ENCODE measurements around the gene SOX5. TPM values are rescaled to one million over a fixed set of nuclear protein-coding genes. Genes with fewer than 3 reads are reported as not detected.

SOX5 gene
- total RNA-seq, 1 donor from 2014 or later, result 11.1 TPM

GRCh38 chr12:23708185-23708837 lies 241.2 kb downstream of the SOX5 start:
- Mint-ChIP-seq H3K27me3 (ENCODE audit: low read depth) (no peaks in the 10 kb centered on the region), H3K4me3 (ENCODE audit: unreplicated experiment) (no peak overlapping the region), H3K9me3 (ENCODE audit: low read depth) (no peaks in the 10 kb centered on the region), H3K4me1 (ENCODE audit: low read depth) (no peaks in the 10 kb centered on the region), H3K36me3 (ENCODE audit: low read depth) (peaks cover 1% of the 10 kb centered on the region), H3K27ac (ENCODE audit: unreplicated experiment) (no peak overlapping the region)
- TF ChIP-seq, protein P1, sequence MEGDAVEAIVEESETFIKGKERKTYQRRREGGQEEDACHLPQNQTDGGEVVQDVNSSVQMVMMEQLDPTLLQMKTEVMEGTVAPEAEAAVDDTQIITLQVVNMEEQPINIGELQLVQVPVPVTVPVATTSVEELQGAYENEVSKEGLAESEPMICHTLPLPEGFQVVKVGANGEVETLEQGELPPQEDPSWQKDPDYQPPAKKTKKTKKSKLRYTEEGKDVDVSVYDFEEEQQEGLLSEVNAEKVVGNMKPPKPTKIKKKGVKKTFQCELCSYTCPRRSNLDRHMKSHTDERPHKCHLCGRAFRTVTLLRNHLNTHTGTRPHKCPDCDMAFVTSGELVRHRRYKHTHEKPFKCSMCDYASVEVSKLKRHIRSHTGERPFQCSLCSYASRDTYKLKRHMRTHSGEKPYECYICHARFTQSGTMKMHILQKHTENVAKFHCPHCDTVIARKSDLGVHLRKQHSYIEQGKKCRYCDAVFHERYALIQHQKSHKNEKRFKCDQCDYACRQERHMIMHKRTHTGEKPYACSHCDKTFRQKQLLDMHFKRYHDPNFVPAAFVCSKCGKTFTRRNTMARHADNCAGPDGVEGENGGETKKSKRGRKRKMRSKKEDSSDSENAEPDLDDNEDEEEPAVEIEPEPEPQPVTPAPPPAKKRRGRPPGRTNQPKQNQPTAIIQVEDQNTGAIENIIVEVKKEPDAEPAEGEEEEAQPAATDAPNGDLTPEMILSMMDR (IDR thresholded peaks at IDR 0.05), result no peak
- DNase-seq (ENCODE audit: low spot score), result no peak

DNA sequence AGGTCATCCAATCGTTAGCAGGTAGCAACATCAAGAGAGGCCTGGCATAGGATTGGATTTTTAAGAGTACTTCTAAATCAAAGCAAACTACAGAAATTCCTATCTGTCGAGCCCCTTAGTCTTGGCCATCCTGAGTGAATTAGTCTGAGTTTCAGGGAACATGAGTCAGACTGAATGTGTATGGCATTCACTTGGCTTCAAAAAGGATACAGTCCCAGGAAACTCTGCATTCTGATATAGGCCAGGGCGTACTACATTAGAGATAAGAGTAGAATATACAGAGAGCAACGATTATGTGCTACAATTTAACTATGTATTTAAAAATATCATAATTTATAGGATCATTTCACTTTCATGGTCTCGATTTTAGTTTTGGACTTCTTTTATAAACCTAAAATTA lies 242.2 kb downstream of the SOX5 start:
- TF ChIP-seq, protein P1 (IDR thresholded peaks at IDR 0.05), result no peak
- Mint-ChIP-seq H3K4me1 (ENCODE audit: low read depth) (no peaks in the 10 kb centered on the region), H3K9me3 (ENCODE audit: low read depth) (no peaks in the 10 kb centered on the region), H3K27ac (ENCODE audit: unreplicated experiment) (no peak overlapping the region), H3K36me3 (ENCODE audit: low read depth) (peaks cover 1% of the 10 kb centered on the region), H3K27me3 (ENCODE audit: low read depth) (no peaks in the 10 kb centered on the region), H3K4me3 (ENCODE audit: unreplicated experiment) (no peak overlapping the region)
- no peak for DNase-seq (ENCODE audit: low spot score)

- Mint-ChIP-seq H3K36me3 (ENCODE audit: low read depth) (peaks cover 1% of the 10 kb centered on the region), H3K27ac (ENCODE audit: unreplicated experiment) (no peak overlapping the region), H3K27me3 (ENCODE audit: low read depth) (no peaks in the 10 kb centered on the region), H3K9me3 (ENCODE audit: low read depth) (no peaks in the 10 kb centered on the region), H3K4me1 (ENCODE audit: low read depth) (no peaks in the 10 kb centered on the region), H3K4me3 (ENCODE audit: unreplicated experiment) (no peak overlapping the region)
- no peak for DNase-seq (ENCODE audit: low spot score)
- TF ChIP-seq, protein P1 (IDR thresholded peaks at IDR 0.05), result no peak
Measured at GRCh38 chr12:23704992-23705943, 244.2 kb downstream of the SOX5 start.

- DNase-seq (ENCODE audit: low spot score), result no peak
- TF ChIP-seq, protein P1 (IDR thresholded peaks at IDR 0.05), result no peak
- H3K9me3 Mint-ChIP-seq (ENCODE audit: low read depth), result no peaks in the 10 kb centered on the region
- H3K27ac Mint-ChIP-seq (ENCODE audit: unreplicated experiment), result no peak overlapping the region
- no peaks in the 10 kb centered on the region for H3K27me3 Mint-ChIP-seq (ENCODE audit: low read depth)
- H3K4me1 Mint-ChIP-seq (ENCODE audit: low read depth), result no peaks in the 10 kb centered on the region
- H3K4me3 Mint-ChIP-seq (ENCODE audit: unreplicated experiment), result no peak overlapping the region
- no peaks in the 10 kb centered on the region for H3K36me3 Mint-ChIP-seq (ENCODE audit: low read depth)
Measured at GRCh38 chr12:23703051-23703450, 246.4 kb downstream of the SOX5 start.

- TF ChIP-seq, protein P1 (IDR thresholded peaks at IDR 0.05), result no peak
- H3K4me1 Mint-ChIP-seq (ENCODE audit: low read depth), result peaks cover 3% of the 10 kb centered on the region
- no peaks in the 10 kb centered on the region for H3K27me3 Mint-ChIP-seq (ENCODE audit: low read depth)
- no peak overlapping the region for H3K27ac Mint-ChIP-seq (ENCODE audit: unreplicated experiment)
- DNase-seq (ENCODE audit: low spot score), result no peak
- H3K36me3 Mint-ChIP-seq (ENCODE audit: low read depth), result peaks cover 3% of the 10 kb centered on the region
- no peak overlapping the region for H3K4me3 Mint-ChIP-seq (ENCODE audit: unreplicated experiment)
- H3K9me3 Mint-ChIP-seq (ENCODE audit: low read depth), result peaks cover 7% of the 10 kb centered on the region
Measured at GRCh38 chr12:23699031-23699430, 250.4 kb downstream of the SOX5 start.

All from chondrocyte (in vitro differentiated cells).